GM21381 (cell line): ENCODE data around the gene EMILIN3.

Experiments
- ATAC-seq: cut with Tn5 transposase; IDR thresholded peaks from one replicate; pipeline ENCODE4 v1.9.1; 2021; ENCODE audit warnings: mild to moderate bottlenecking, moderate library complexity; ENCODE audit not compliant: unreplicated experiment

Gene EMILIN3

DNA sequence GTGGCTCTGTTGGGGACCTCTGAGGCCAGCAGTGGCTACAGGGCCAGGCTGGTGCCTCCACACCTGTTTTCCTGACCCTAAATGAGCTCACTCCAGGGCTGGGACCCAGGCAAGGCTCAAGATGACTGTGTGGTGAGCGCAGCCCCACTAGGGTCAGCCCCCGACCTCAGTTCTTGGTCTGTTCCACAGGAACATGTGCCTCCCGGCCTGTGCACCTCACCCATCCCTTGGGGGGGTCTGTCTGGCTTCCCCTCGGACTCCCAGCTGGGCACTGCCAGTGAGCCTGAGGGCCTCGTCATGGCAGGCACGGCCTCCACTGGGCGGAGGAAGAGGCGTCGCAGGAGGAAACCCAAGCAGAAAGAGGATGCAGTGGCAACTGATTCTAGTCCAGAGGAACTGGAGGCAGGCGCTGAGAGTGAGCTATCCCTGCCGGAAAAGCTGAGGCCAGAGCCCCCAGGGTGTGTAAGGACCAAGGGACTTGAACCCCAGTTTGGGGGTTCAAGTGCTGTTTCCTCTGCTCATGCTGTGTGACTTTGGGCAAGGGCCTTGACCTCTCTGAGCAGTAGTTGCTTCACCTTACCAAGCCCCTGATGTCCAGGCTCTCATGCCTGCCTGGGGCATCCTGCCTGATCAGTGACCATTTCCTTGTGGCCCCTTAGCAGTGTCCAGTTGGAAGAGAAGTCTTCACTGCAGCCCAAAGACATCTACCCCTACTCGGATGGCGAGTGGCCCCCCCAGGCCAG is 18.0 kb downstream of the EMILIN3 start:
- ATAC-seq, result no peak

DNA sequence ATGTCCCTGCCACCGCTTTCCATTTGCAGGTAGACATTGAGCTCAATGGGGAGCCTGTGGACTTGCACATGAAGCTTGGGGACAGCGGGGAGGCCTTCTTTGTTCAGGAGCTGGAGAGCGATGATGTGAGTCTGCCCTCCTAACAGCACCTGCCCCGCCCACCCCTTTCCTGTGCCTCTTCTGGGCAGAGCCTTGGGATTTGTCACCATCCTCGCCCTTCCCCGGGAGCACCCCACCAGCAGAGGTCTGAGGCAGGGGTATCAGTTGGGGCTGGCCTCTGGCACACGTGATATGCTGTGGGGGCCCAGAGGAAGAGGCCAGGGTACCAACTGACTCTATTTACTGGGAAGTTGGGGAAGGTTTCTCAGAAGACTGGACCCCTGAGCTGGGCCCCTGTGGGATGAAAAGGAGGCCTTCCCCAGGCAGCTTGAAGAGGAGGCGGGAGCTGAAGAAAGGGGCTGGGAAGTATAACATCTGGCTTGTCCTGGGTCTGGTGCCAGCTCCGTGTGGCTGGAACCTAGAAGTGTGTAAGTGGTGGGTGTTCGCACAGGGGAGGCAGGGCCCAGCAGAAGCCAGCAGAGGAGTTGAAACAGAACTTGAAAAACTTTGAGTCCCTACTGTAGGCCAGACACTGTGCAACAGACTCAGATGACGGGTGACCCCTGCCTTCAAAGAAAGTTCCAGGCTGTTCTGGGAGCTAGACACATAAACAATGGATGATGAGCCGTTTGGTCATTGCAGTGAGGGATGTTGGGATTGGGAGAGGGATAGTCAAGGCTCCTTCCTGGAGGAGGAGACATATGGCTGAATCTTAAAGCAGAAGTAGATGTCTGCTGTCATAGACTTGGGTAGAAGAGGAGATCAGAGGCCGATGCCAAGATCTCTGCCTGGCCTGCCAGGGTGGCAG is 18.8 kb downstream of the EMILIN3 start:
- no peak for ATAC-seq

DNA sequence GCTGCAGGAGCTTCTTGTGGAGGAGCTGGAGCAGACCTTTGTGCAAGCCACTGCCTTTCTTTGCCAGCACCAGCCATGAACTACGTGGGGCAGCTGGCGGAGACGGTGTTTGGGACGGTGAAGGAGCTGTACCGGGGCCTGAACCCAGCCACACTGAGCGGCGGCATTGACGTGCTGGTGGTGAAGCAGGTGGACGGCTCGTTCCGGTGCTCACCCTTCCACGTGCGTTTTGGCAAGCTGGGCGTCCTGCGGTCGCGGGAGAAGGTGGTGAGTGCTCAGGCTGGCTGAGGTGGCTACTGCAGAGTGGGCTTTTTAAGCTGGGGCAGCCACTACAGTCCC is 20.9 kb downstream of the EMILIN3 start:
- no peak for ATAC-seq

- no peak for ATAC-seq
Measured at GRCh38 chr20:41344938-41345728, 21.5 kb downstream of the EMILIN3 start.

DNA sequence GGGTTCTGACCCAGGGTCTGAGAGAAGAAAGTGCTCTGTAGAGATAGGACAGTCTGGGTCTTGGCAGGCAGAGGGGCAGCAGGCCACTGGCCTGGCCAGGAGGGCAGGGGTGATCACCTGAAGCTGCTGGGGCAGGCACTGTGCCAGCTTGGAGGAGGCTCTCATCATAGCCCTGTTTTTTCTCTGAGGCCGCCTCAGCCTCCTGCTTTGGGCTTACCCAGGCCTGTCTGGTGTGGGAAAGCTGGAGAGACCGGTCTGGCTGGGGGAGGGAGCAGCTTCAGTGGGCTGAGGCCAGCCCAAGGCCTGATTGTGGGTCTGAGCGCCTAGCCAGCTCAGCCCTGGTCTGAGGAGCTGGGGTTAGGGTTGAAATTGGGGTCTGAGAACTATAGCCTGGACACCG is 22.1 kb downstream of the EMILIN3 start:
- no peak for ATAC-seq

- no peak for ATAC-seq
Measured at GRCh38 chr20:41342474-41343464, 23.8 kb downstream of the EMILIN3 start.

GRCh38 chr20:41340327-41341055 is 26.1 kb downstream of the EMILIN3 start, which contains the start of gene LPIN3:
Gene LPIN3, plus strand, starts transcription at chr20:41340821. Its CDS starts 4,983 bp downstream, at chr20:41345804.
- ATAC-seq, result peak; percentile 11

GRCh38 chr20:41339957-41340326 is 26.7 kb downstream of the EMILIN3 start:
- ATAC-seq, result peak; percentile 83

- no peak for ATAC-seq
Measured at GRCh38 chr20:41336711-41337492, 29.7 kb downstream of the EMILIN3 start.

- no peak for ATAC-seq
Measured at GRCh38 chr20:41335591-41335990, 31.0 kb downstream of the EMILIN3 start.

DNA sequence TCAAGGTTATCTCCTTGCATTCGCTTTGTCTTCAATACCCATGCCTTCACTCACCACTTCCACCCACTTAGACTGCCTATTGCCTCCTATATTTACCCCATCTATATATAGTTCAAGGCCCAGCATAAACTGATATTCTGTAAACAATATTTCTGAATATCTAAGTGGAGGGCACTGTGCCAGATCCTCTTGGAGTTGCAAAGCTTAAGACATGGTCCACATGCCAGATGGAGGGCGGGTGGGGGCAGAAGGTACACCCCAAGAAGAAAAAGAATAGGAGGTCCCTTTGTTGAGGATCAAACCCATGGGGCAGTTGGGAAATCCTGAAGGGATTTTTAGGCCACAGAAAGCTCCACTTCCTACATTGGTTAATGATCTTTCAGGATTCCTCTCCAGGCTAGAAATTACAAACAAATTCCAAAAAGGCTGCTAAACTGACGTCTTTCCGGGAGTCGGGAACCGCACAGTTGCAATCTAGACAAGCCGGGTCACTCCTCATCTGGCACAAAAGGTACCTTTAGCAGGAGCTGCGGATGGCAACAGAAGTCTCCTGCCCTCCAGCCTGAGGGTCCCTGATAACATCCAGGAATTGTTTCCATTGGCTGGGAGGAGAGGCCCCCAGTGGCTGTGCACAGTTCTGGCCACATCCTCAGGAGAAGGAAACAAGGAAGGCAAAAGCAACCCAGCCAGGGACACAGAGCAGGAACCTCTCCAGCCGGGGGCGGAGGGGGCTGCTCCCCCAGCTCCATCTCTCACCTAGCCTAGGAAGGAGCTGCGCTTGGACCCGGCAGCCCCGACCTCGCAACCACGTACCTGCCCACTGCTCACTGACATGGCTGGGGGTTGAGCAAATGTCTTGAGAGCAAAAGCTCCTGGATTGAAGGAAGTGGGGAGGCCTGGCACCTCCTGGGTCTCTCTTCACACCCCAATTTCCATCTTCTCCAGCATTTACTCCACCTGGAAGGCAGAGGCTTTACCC is 31.9 kb downstream of the EMILIN3 start:
- ATAC-seq, result no peak

DNA sequence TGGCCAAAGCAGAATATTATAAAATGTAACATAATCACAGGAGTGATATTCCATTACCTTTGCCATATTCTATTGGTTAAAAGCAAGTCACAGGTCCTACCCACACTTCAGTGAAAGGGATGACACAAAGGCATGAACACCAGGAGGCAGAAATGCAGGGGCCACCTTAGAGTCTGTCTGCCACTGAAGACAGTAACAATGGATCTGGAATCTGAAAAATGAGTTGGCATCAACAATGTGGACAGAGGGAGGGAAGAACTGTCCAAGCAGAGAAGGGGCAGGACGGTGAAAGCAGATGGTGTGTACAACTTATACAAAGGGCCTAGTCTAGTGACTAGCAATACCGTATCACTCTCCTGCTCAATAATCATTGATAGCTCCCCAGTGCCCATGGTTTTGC is 32.6 kb downstream of the EMILIN3 start:
- no peak for ATAC-seq

GRCh38 chr20:41331731-41332130 is 34.9 kb downstream of the EMILIN3 start:
- no peak for ATAC-seq

GRCh38 chr20:41330941-41331340 is 35.7 kb downstream of the EMILIN3 start:
- ATAC-seq, result no peak

GRCh38 chr20:41330343-41330720 is 36.3 kb downstream of the EMILIN3 start:
- ATAC-seq, result no peak

DNA sequence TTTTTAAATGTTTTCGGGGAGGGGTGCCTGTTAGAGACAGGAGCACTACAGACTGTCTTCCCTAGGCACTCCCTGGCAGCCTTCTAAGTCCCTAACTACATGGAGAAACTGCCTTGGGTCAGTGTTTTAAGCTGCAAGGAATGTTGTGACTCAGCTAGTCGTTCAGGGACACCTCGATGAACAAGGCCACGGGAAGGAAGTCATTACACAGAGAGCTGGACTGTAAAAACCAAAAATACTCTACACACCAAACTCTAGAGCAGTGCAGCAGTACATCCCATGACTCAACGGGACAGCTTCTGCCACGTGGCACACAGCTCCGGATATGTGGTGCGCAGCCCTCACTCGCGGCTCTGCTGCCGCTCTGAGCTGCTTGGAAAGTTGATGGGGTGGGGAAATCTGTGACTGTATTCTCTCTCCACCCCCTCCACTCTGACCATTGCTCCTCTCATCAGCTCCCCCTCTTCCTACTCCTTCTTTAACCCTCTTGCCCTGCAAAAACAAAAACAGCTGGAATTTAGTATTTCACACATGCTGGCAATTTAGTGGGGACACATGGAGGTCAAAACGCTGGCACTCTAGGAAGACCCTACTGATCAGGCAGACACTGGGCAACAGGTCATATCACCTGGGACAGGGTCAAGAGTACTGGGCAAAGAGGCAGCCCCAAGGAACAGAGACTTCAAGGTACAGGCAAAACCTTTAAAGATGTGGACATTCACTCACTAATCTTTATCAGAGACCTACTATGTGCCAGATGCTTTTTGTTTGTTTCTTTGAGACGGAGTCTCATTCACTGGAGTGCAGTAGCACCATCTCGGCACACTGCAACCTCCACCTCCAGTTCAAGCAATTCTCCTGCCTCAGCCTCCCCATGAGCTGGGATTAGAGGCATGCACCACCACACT is 36.9 kb downstream of the EMILIN3 start:
- no peak for ATAC-seq

DNA sequence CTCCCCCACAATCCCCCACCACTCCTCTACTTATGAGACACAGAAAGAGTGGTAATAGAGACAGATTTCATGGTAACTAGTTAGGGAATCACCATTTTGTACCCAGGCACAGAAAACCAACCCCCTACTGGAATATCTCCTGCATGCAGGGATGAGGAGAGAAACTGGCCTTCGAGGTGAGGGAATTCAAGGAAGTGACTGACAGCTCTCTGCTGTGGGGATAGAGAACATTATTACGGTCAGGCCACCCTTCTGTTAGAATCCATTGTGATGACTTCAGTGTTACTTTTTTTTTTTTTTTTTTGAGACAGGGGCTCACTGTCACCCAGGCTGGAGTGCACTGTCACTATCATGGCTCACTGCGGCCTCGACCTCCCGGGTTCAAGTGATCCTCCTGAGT is 39.4 kb downstream of the EMILIN3 start:
- no peak for ATAC-seq
